Stimulated activated CD4-positive, alpha-beta T cell treated with anti-CD3 and anti-CD28 coated beads, Interleukin-4, amount 100 ng/mL, for 24 hours (primary cell): ENCODE results near the gene CSGALNACT2.
"Not testable (repeated sequence)": the region's sequence is repeated elsewhere in the genome, so short reads cannot be mapped to it uniquely, and the experiment has no call there.

ENCODE experiments used
- DNase-seq: peaks from one replicate; pipeline ENCODE4 v3.0.0-alpha.2; 2020

The CSGALNACT2 gene

GRCh38 chr10:43145936-43146335, 7.7 kb downstream of the CSGALNACT2 start:
- DNase-seq, result not testable (repeated sequence)

GRCh38 chr10:43151371-43151770, 13.1 kb downstream of the CSGALNACT2 start:
- DNase-seq, result no peak

GRCh38 chr10:43153901-43154300, 15.7 kb downstream of the CSGALNACT2 start:
- no peak for DNase-seq

- DNase-seq, result no peak
These were observed 17.0 kb downstream of the CSGALNACT2 start for GRCh38 chr10:43155221-43155620.

- no peak for DNase-seq
These were observed 17.5 kb downstream of the CSGALNACT2 start for GRCh38 chr10:43155741-43156140.

- no peak for DNase-seq
These were observed 18.5 kb downstream of the CSGALNACT2 start for GRCh38 chr10:43156590-43157341.

GRCh38 chr10:43158636-43159035, 20.4 kb downstream of the CSGALNACT2 start:
- DNase-seq, result no peak

- DNase-seq, result peak; percentile 60
These were observed 22.0 kb downstream of the CSGALNACT2 start for GRCh38 chr10:43160046-43160920.

- DNase-seq, result peak; percentile 24
These were observed 22.6 kb downstream of the CSGALNACT2 start for GRCh38 chr10:43160921-43161255.

- no peak for DNase-seq
These were observed 24.4 kb downstream of the CSGALNACT2 start for GRCh38 chr10:43162604-43163003.

GRCh38 chr10:43166207-43166879, 28.1 kb downstream of the CSGALNACT2 start:
- DNase-seq, result no peak

GRCh38 chr10:43166880-43167497, 28.7 kb downstream of the CSGALNACT2 start:
- DNase-seq, result no peak

GRCh38 chr10:43167498-43167889, 29.2 kb downstream of the CSGALNACT2 start:
- no peak for DNase-seq

GRCh38 chr10:43170491-43170890, 32.2 kb downstream of the CSGALNACT2 start:
- no peak for DNase-seq

GRCh38 chr10:43172645-43173044, 34.4 kb downstream of the CSGALNACT2 start:
- DNase-seq, result no peak

- DNase-seq, result no peak
These were observed 34.9 kb downstream of the CSGALNACT2 start for GRCh38 chr10:43173120-43173519.

GRCh38 chr10:43174969-43175368, 36.7 kb downstream of the CSGALNACT2 start:
- DNase-seq, result no peak

GRCh38 chr10:43176271-43176670, 38.0 kb downstream of the CSGALNACT2 start:
- no peak for DNase-seq

GRCh38 chr10:43177595-43177994, 39.4 kb downstream of the CSGALNACT2 start:
- DNase-seq, result no peak

- DNase-seq, result no peak
These were observed 42.9 kb downstream of the CSGALNACT2 start for GRCh38 chr10:43181146-43181545.

- not testable (repeated sequence) for DNase-seq
These were observed 45.5 kb downstream of the CSGALNACT2 start for GRCh38 chr10:43183764-43184163.

- DNase-seq, result no peak
These were observed 47.9 kb downstream of the CSGALNACT2 start for GRCh38 chr10:43186150-43186549.

GRCh38 chr10:43187213-43187612, 49.0 kb downstream of the CSGALNACT2 start:
- DNase-seq, result no peak
